PC-9 (cell line): ENCODE results near the gene UPF2. TPM values are rescaled to one million over a fixed set of nuclear protein-coding genes. Genes with fewer than 3 reads are reported as not detected.

ENCODE experiments used
- BruUV-seq: library from RNA; stranded (reverse); fragments of 400-500 nt; replicated peaks from 2 replicates; lab custom pipeline; 2021; lab: Mats Ljungman, UMichigan
- CTCF ChIA-PET: fragments of 300-600 bp; sonication (Branson Sonifier 250); formaldehyde crosslinking; loops from one replicate; lab custom pipeline; 2022; ENCODE audit warnings: antibody characterized with exemption; lab: Charles Lee
- POLR2A ChIA-PET: fragments of 300-600 bp; sonication (Branson Sonifier 250); formaldehyde crosslinking; loops from one replicate; lab custom pipeline; 2022; ENCODE audit warnings: antibody characterized with exemption; ENCODE audit not compliant: unreplicated experiment; lab: Charles Lee
- DNase-seq, 2 experiments: peaks; one replicate each; pipeline versions ENCODE4 v3.0.0 to v3.0.0-alpha.2; 2015 to 2022; ENCODE audit warnings: mixed read lengths in 1 of 2
- H2AFZ ChIP-seq: fragments of 200-600 bp; sonication (generic); 2 replicates; pipeline ENCODE4 v1.8.1; 2017; ENCODE audit warnings: antibody characterized with exemption
- H3F3A ChIP-seq: fragments of 200-600 bp; sonication (generic); 2 replicates; pipeline ENCODE4 v1.8.1; 2017; ENCODE audit warnings: antibody characterized with exemption, mild to moderate bottlenecking, low read depth; ENCODE audit not compliant: insufficient read depth
- H3K27ac ChIP-seq: fragments of 200-600 bp; sonication (generic); 2 replicates; pipeline ENCODE4 v1.6.1; 2016; ENCODE audit warnings: mixed run types
- H3K27me3 ChIP-seq: fragments of 200-600 bp; sonication (generic); 2 replicates; pipeline ENCODE4 v1.6.1; 2016; ENCODE audit warnings: low read depth, mixed run types; ENCODE audit not compliant: insufficient read depth
- H3K36me3 ChIP-seq: fragments of 200-600 bp; sonication (generic); 2 replicates; pipeline ENCODE4 v1.6.1; 2016; ENCODE audit warnings: low read depth, mixed run types
- H3K4me1 ChIP-seq: fragments of 200-600 bp; sonication (generic); replicated peaks from 2 replicates; pipeline ENCODE4 v1.6.1; 2016; ENCODE audit warnings: mixed run types; ENCODE audit not compliant: insufficient read depth
- H3K4me2 ChIP-seq: fragments of 200-600 bp; sonication (generic); 2 replicates; pipeline ENCODE4 v1.6.1; 2017; ENCODE audit warnings: mixed run types
- H3K4me3 ChIP-seq: fragments of 200-600 bp; sonication (generic); 2 replicates; pipeline ENCODE4 v1.6.1; 2016; ENCODE audit warnings: mixed run types
- H3K79me2 ChIP-seq: fragments of 200-600 bp; sonication (generic); 2 replicates; pipeline ENCODE4 v1.6.1; 2017; ENCODE audit warnings: low read depth, mixed run types
- H3K9me2 ChIP-seq: fragments of 200-600 bp; sonication (generic); 2 replicates; pipeline ENCODE4 v1.8.1; 2017; ENCODE audit warnings: mild to moderate bottlenecking; ENCODE audit not compliant: insufficient read depth
- H3K9me3 ChIP-seq: fragments of 200-600 bp; sonication (generic); 2 replicates; pipeline ENCODE4 v1.8.1; 2016; ENCODE audit warnings: low read depth; ENCODE audit not compliant: insufficient read depth
- H4K20me1 ChIP-seq: fragments of 200-600 bp; sonication (generic); 2 replicates; pipeline ENCODE4 v1.8.1; 2017; ENCODE audit not compliant: insufficient read depth
- CTCF ChIP-seq: fragments of 200-600 bp; sonication (generic); conservative IDR thresholded peaks from 2 replicates; pipeline ENCODE4 v1.6.1; 2017; ENCODE audit warnings: mixed run types, antibody characterized with exemption, mild to moderate bottlenecking, moderate library complexity
- EZH2 ChIP-seq: fragments of 200-600 bp; sonication (generic); IDR thresholded peaks from 2 replicates; pipeline ENCODE4 v1.8.0; 2017; ENCODE audit warnings: antibody characterized with exemption, low read depth
- intact Hi-C: fragments of 100-400 bp; cut with micrococcal nuclease; formaldehyde crosslinking; loops from one replicate; pipeline ENCODE4 v1.10.0; 2022; ENCODE audit not compliant: unreplicated experiment
- total RNA-seq: library from RNA; stranded (reverse); gene quantifications from 2 replicates; pipeline ENCODE4 v1.2.3, GENCODE V29; 2021

Gene UPF2
- total RNA-seq, 1 experiment from 2014 or later, result 25.9 TPM

GRCh38 chr10:12051241-12051640 lies 8.6 kb upstream of the UPF2 start:
- Histone ChIP-seq H3K4me2 (no peak overlapping the region), H3K9me3 (no peaks in the 10 kb centered on the region), H2AFZ (no peak overlapping the region), H3K27me3 (no peaks in the 10 kb centered on the region), H3F3A (no peaks in the 10 kb centered on the region), H3K36me3 (no peaks in the 10 kb centered on the region), H3K79me2 (no peaks in the 10 kb centered on the region), H3K4me3 (no peak overlapping the region), H3K4me1 (no peaks in the 10 kb centered on the region), H4K20me1 (no peaks in the 10 kb centered on the region), H3K9me2 (no peaks in the 10 kb centered on the region), H3K27ac (no peak overlapping the region)
- POLR2A ChIA-PET, result no interaction called here
- BruUV-seq, result no TSS peak
- TF ChIP-seq CTCF (no peak), EZH2 (no peak)
- intact Hi-C loops, result no loop called here
- CTCF ChIA-PET, result no interaction called here
- DNase-seq, result no peak

- H3K9me2 ChIP-seq, result no peaks in the 10 kb centered on the region
- intact Hi-C loops, result no loop called here
- H3K36me3 ChIP-seq, result no peaks in the 10 kb centered on the region
- ChIA-PET POLR2A (no interaction called here), CTCF (no interaction called here)
- no peaks in the 10 kb centered on the region for H3K27me3 ChIP-seq
- H3K27ac ChIP-seq, result no peak overlapping the region
- H4K20me1 ChIP-seq, result no peaks in the 10 kb centered on the region
- H3K4me1 ChIP-seq, result no peaks in the 10 kb centered on the region
- TF ChIP-seq CTCF, result no peak
- no peak for TF ChIP-seq EZH2
- H3K79me2 ChIP-seq, result no peaks in the 10 kb centered on the region
- H3K9me3 ChIP-seq, result no peaks in the 10 kb centered on the region
- H2AFZ ChIP-seq, result no peak overlapping the region
- H3K4me3 ChIP-seq, result no peak overlapping the region
- BruUV-seq, result no TSS peak
- no peak for DNase-seq
- H3F3A ChIP-seq, result no peaks in the 10 kb centered on the region
- no peak overlapping the region for H3K4me2 ChIP-seq
Measured at GRCh38 chr10:12050528-12050927, 7.9 kb upstream of the UPF2 start.

GRCh38 chr10:12048547-12048946 lies 5.9 kb upstream of the UPF2 start:
- POLR2A ChIA-PET, result no interaction called here
- H3K4me1 ChIP-seq, result peaks cover 3% of the 10 kb centered on the region
- BruUV-seq, result no TSS peak

More at GRCh38 chr10:12048547-12048946, 5.9 kb upstream of the UPF2 start:
- no peaks in the 10 kb centered on the region for H3F3A ChIP-seq
- no peaks in the 10 kb centered on the region for H3K9me3 ChIP-seq
- TF ChIP-seq EZH2 (no peak), CTCF (no peak)
- H3K27me3 ChIP-seq, result no peaks in the 10 kb centered on the region
- no peak overlapping the region for H3K4me3 ChIP-seq
- H2AFZ ChIP-seq, result no peak overlapping the region
- CTCF ChIA-PET, result no interaction called here
- no peaks in the 10 kb centered on the region for H4K20me1 ChIP-seq
- H3K27ac ChIP-seq, result no peak overlapping the region
- H3K4me2 ChIP-seq, result no peak overlapping the region
- intact Hi-C loops, result no loop called here
- no peak for DNase-seq
- H3K9me2 ChIP-seq, result no peaks in the 10 kb centered on the region
- H3K36me3 ChIP-seq, result no peaks in the 10 kb centered on the region
- no peaks in the 10 kb centered on the region for H3K79me2 ChIP-seq
